ENCODE data around the gene DYNLT2. TPM values are rescaled to one million over a fixed set of nuclear protein-coding genes. Genes with fewer than 3 reads are reported as not detected.

Gene DYNLT2
- total RNA-seq, 1 donor from 2014 or later, result 0.21 TPM

GRCh38 chr6:169789944-169790927, 38.9 kb upstream of the DYNLT2 start:
- Histone ChIP-seq H3K4me1 (peaks cover 0 to 5% of the 10 kb centered on the region in 2 donors), H3K36me3 (no peaks in the 10 kb centered on the region), H3K27ac (peak overlapping the region; percentile 24 to 59), H3K27me3 (no peaks in the 10 kb centered on the region), H3K9me3 (no peaks in the 10 kb centered on the region), H3K4me3 (peak overlapping the region; percentile 63 to 69)
- intact Hi-C loops (cut with DNase I), result loop anchor here (2.0 kb wide), 1 partner anchor 741 kb away; no protein-coding TSS in a partner anchor
- DNase-seq (ENCODE audit: low spot score in 2 of 2), result peak in 1 of 2 donors; percentile 80
- TF ChIP-seq, protein P1, sequence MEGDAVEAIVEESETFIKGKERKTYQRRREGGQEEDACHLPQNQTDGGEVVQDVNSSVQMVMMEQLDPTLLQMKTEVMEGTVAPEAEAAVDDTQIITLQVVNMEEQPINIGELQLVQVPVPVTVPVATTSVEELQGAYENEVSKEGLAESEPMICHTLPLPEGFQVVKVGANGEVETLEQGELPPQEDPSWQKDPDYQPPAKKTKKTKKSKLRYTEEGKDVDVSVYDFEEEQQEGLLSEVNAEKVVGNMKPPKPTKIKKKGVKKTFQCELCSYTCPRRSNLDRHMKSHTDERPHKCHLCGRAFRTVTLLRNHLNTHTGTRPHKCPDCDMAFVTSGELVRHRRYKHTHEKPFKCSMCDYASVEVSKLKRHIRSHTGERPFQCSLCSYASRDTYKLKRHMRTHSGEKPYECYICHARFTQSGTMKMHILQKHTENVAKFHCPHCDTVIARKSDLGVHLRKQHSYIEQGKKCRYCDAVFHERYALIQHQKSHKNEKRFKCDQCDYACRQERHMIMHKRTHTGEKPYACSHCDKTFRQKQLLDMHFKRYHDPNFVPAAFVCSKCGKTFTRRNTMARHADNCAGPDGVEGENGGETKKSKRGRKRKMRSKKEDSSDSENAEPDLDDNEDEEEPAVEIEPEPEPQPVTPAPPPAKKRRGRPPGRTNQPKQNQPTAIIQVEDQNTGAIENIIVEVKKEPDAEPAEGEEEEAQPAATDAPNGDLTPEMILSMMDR (IDR thresholded peaks at IDR 0.05), result peak; percentile 93 to 100 (median 99)

DNA sequence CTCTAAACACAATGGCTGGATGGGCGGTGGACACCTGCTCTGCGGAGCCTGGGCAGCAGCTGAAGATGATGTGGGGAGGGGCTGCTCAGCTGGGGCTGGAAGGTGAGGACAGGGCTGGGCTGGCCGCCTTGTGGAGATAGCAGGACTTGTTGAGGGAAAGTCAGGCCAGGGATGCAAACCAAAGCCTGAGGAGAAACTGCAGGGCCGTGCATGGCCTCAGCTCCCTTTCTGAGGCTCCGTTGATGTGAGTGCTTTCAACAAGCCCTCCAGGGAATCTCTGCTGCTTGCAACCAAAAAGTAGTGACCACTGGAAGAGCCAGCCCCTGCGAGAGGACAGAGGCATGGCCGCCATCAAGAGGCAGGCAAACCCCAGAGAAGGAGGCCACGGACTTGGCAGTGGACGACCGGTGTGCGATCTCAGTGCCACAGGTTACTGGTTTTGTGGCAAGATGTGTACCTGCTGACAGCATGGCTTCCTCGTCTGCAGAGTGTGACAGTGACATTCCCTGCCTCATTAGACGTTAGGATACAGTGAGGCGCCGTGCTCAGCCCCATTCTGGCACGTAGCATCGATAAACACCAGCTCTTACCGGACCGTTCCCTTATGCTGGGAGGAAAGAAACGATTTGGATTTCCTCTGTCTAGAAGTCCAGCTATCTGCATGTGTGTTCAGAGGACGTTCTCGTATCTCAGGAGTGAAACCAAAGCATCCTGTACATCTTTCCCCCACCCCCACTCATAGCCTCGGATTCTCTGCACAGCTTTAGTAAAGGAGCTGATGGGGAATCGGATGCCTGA, 38.0 kb upstream of the DYNLT2 start:
- peak in 1 of 2 donors; percentile 42 for DNase-seq (ENCODE audit: low spot score in 2 of 2)
- Histone ChIP-seq H3K4me3 (peak overlapping the region; percentile 63 to 69), H3K36me3 (no peaks in the 10 kb centered on the region), H3K9me3 (no peaks in the 10 kb centered on the region), H3K27me3 (no peaks in the 10 kb centered on the region), H3K4me1 (peaks cover 0 to 5% of the 10 kb centered on the region in 2 donors), H3K27ac (no peak overlapping the region)
- intact Hi-C loops (cut with DNase I), result no loop called here
- TF ChIP-seq, protein P1 (IDR thresholded peaks at IDR 0.05), result no peak

DNA sequence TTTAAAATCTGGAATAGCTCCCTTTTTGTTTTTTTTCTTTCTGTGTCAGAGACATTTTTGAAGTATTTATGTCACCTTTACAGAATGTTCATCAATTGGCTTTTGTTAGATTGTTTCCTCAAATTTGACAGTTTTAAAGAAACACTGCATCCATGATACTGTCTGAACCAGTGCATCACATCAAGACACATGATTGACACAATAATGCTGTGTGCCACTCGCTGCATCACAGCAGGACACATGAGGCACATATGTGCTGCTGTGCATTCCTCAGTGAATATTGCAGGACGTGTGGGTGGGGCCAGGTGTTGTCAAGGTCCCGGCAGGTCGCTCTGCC, 37.4 kb upstream of the DYNLT2 start:
- Histone ChIP-seq H3K36me3 (no peaks in the 10 kb centered on the region), H3K4me1 (peaks cover 0 to 5% of the 10 kb centered on the region in 2 donors), H3K27ac (no peak overlapping the region), H3K27me3 (no peaks in the 10 kb centered on the region), H3K4me3 (no peak overlapping the region), H3K9me3 (no peaks in the 10 kb centered on the region)
- TF ChIP-seq, protein P1 (IDR thresholded peaks at IDR 0.05), result no peak
- no peak for DNase-seq (ENCODE audit: low spot score in 2 of 2)
- intact Hi-C loops (cut with DNase I), result no loop called here

DNA sequence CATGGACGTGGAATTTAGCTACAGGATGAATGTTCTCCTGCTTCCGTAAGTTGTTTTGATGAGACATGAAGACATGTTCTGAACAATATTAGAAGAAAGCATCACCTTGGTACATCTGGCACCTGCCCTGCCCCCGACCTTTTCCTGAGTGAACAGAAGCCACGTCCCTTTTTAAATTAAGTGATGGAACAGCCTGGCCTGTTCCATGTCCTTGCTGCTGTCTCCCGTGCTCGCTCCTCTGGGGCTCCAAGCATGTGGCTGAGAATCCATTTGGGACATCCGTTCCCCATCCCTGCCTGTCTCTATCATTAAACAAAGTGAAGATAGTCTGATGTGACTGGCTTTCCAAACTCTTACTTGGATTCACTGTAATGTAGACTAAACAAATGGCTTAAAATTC, 36.4 kb upstream of the DYNLT2 start:
- Histone ChIP-seq H3K27me3 (no peaks in the 10 kb centered on the region), H3K36me3 (peaks cover 0 to 2% of the 10 kb centered on the region in 2 donors), H3K27ac (no peak overlapping the region), H3K4me3 (no peak overlapping the region), H3K4me1 (peaks cover 0 to 5% of the 10 kb centered on the region in 2 donors), H3K9me3 (no peaks in the 10 kb centered on the region)
- peak in 1 of 2 donors; percentile 40 for DNase-seq (ENCODE audit: low spot score in 2 of 2)
- intact Hi-C loops (cut with DNase I), result no loop called here
- TF ChIP-seq, protein P1 (IDR thresholded peaks at IDR 0.05), result no peak

DNA sequence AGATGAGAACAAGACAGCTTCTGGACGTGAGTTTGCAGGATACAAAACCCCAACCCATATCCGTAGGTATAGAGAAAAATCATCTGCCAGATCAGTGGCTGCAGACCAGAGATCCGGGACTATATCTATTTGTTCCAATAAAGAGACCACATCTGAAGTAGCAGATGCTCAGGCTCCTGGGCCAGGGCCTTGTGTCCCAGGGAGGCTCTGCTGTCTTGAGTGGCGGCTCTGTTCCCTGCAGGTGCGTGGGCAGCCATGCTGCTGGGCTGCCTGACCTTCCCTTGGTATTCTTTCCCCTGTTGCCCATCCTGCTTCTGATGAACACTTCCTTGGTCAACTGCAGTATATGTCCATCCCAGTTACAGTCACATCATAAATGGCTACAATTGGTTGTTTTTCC, 35.0 kb upstream of the DYNLT2 start:
- intact Hi-C loops (cut with DNase I), result no loop called here
- no peaks in the 10 kb centered on the region for H3K27me3 ChIP-seq
- TF ChIP-seq, protein P1 (IDR thresholded peaks at IDR 0.05), result no peak

More for the DNA sequence above, 35.0 kb upstream of the DYNLT2 start:
- no peak overlapping the region for H3K4me3 ChIP-seq
- H3K9me3 ChIP-seq, result no peaks in the 10 kb centered on the region
- H3K27ac ChIP-seq, result no peak overlapping the region
- DNase-seq (ENCODE audit: low spot score in 2 of 2), result no peak
- peaks cover 0 to 5% of the 10 kb centered on the region in 2 donors for H3K4me1 ChIP-seq
- H3K36me3 ChIP-seq, result peaks cover 0 to 6% of the 10 kb centered on the region in 2 donors
